Measurements from ENCODE around the gene NDUFB10.

Gene NDUFB10

DNA sequence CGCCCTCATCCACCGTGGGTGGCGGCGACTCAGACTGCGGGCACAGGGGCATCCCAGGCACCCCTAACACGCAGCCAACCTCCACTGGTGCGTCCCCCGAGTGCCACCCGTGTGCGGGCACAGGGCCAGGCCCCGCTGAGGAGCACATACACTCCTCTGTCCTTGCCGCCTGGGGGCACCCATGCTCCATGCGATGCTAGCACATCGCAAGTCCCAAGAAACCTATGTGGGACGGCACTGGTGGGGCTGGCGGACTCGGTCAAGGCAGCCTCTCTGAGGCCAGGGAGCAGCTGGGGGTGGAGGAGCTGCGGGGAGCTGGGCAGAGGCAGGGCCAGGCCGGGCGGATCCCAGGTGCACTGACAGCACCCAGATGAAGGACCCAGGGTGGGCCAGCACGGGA lies 46.3 kb downstream of the NDUFB10 start:
- no peak overlapping the region for H3K4me3 ChIP-seq (ENCODE audit: control insufficient read depth, low read depth, low read length)
- DNase-seq (ENCODE audit: low read depth): no peak
- TF ChIP-seq, protein P1, sequence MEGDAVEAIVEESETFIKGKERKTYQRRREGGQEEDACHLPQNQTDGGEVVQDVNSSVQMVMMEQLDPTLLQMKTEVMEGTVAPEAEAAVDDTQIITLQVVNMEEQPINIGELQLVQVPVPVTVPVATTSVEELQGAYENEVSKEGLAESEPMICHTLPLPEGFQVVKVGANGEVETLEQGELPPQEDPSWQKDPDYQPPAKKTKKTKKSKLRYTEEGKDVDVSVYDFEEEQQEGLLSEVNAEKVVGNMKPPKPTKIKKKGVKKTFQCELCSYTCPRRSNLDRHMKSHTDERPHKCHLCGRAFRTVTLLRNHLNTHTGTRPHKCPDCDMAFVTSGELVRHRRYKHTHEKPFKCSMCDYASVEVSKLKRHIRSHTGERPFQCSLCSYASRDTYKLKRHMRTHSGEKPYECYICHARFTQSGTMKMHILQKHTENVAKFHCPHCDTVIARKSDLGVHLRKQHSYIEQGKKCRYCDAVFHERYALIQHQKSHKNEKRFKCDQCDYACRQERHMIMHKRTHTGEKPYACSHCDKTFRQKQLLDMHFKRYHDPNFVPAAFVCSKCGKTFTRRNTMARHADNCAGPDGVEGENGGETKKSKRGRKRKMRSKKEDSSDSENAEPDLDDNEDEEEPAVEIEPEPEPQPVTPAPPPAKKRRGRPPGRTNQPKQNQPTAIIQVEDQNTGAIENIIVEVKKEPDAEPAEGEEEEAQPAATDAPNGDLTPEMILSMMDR (conservative IDR thresholded peaks at IDR 0.05; ENCODE audit: control insufficient read depth, insufficient read depth, low read depth, low read length): no peak

DNA sequence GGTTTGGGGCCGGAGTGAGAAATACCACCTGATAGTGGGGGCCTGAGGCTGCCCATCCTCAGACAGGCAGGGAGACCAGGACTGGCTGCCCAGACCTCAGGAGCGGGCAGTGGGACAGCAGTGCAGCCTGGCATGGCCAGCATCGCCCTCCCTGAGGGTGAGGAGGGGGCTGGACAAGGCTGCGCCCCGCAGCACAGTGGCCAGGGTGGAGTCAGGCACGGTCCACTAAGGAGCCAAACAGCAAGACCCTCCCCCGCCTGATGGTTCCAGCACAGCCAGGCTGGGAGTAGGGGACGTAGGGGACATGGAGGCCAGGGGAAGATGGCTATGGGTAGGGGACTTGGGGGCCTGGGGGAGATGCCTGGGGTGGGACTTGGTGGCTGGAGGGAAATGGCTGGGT lies 47.0 kb downstream of the NDUFB10 start:
- H3K4me3 ChIP-seq (ENCODE audit: control insufficient read depth, low read depth, low read length): no peak overlapping the region
- TF ChIP-seq, protein P1 (conservative IDR thresholded peaks at IDR 0.05; ENCODE audit: control insufficient read depth, insufficient read depth, low read depth, low read length): no peak
- no peak for DNase-seq (ENCODE audit: low read depth)

DNA sequence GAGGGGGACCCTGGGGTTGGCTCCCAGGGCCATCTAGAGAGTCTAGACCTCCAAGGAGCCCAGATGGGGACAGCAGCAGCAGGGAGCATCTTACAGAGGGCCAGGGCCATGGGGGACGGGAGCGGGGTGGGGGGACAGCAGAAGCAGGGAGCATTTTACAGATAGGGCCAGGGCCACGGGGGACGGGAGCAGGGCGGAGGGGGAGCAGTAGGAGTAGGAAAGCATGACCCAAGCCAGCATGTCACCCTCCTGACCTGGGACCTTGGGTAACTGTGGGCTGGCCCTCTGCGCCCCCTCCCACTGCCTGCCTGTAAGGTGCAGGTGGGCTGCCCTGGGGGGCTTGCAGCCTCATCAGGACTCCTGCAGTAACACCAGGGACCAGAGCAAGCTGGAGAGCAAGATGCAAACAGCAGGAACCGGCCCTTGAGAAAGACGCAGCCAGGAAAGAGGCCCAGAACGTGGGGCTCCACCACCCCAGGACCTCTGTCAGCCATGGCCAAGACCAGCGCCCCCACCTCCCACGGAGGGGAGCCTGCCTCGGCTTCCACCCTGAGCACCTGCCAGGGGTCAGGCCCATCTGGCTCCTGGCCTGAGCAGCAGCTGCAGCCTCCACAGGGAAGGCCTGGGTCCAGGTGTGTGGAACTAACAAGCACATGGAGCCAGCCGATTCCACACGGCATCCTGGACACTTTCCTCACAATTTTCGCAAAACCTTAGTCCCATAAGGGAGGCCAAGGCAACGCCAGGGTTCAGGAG lies 47.9 kb downstream of the NDUFB10 start:
- TF ChIP-seq, protein P1 (conservative IDR thresholded peaks at IDR 0.05; ENCODE audit: control insufficient read depth, insufficient read depth, low read depth, low read length): no peak
- H3K4me3 ChIP-seq (ENCODE audit: control insufficient read depth, low read depth, low read length): peak overlapping the region; percentile 63
- no peak for DNase-seq (ENCODE audit: low read depth)

DNA sequence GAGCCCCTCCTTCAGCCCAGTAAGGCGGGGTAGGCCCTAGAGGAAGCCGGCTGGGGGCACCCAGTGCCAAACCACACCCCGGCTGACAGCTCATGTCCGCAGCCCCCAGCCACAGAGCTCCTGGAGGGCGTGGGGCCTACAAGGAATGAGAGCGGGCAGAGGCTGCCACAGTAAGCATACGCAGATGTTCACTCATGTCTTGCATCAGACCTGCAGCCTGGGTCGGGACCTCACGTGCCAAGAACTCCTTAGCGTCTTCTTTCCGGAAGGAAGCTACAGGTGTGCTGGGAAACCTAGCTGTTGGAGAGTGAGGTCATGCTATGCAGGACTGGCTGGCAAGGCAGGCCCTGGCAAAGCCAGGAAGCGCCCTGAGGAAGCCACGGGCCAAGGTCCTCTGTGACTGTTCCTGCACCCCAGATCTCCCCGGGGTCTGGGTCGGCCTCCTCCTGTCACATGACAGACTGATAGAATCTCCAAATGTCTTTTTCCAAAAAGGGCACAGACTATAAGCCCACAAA lies 48.7 kb downstream of the NDUFB10 start:
- peak; percentile 89 for DNase-seq (ENCODE audit: low read depth)
- H3K4me3 ChIP-seq (ENCODE audit: control insufficient read depth, low read depth, low read length): peak overlapping the region; percentile 63
- TF ChIP-seq, protein P1 (conservative IDR thresholded peaks at IDR 0.05; ENCODE audit: control insufficient read depth, insufficient read depth, low read depth, low read length): no peak

DNA sequence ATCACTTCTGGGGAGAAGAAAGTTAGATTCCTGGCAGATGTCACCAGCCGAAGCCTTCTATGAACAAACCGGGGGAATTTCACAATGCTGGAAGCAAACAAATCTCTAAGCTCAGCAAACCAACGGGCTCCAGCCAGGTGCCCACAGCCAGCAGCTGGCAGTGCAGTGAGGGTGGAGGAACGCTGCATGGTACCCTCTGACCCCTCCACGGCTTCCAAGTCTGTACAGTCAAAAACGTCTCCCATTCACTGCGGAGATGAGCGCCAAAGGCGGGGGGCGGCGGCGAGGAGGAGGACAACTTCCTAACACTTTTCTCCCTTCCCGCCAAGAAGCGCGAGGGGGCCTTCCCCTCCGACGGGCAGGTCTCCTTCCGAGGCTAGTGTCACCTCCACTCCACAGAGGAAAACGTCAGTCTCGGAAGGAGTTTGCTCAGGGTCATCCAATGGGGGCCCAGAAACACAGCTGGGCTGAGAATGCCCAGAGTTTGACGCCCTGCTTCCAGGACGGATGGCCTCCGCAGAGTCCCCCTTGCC lies 49.4 kb downstream of the NDUFB10 start:
- TF ChIP-seq, protein P1 (conservative IDR thresholded peaks at IDR 0.05; ENCODE audit: control insufficient read depth, insufficient read depth, low read depth, low read length): no peak
- peak overlapping the region; percentile 63 for H3K4me3 ChIP-seq (ENCODE audit: control insufficient read depth, low read depth, low read length)
- DNase-seq (ENCODE audit: low read depth): peak; percentile 55

DNA sequence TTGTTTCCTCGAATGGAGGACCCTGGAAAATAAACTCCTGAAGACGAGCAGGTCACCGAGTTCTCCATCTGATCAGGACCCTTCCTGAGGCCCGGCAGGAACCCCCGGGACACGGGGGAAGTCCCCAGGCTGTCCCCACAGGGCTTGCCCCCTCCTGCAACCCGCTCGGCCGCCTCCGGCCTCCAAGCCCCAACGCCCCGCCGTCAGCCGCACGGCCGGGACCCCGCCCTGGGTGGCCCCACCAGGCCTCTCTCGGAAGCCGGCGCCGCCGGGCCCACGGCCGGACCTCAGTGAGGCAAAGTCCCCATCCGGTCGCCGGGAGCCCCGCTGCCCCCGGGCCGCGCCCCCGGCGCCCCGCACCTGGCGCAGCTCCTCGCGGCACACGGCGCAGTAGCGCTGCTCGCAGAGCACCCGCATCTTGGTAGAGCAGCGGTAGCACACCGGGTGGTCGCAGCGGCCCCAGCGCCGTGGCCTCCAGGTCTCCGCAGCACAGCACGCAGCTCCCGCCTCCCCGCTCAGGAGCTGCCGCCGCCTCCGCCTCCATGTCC lies 49.9 kb downstream of the NDUFB10 start:
- peak overlapping the region; percentile 63 for H3K4me3 ChIP-seq (ENCODE audit: control insufficient read depth, low read depth, low read length)
- no peak for DNase-seq (ENCODE audit: low read depth)
- TF ChIP-seq, protein P1 (conservative IDR thresholded peaks at IDR 0.05; ENCODE audit: control insufficient read depth, insufficient read depth, low read depth, low read length): no peak

Measured in fibroblast of mammary gland (primary cell).